K562 (cell line): ENCODE results near the gene STIM1. TPM values are rescaled to one million over a fixed set of nuclear protein-coding genes. Genes with fewer than 3 reads are reported as not detected.
A peak's percentile ranks its signal among the peaks of the same experiment; 100 is the strongest.

Experiments used
- ADNP ChIP-seq: fragments of 200-800 bp; sonication (Bioruptor generic); IDR thresholded peaks from 2 replicates; pipeline ENCODE4 v1.6.1; 2016; ENCODE audit warnings: missing genetic modification characterization, missing compliant biosample characterization
- CBFA2T3 ChIP-seq: fragments of 450-650 bp; IDR thresholded peaks from 2 replicates; pipeline ENCODE4 v1.6.1; 2017
- ELF1 ChIP-seq: fragments of 200-800 bp; sonication (Bioruptor generic); IDR thresholded peaks from 2 replicates; pipeline ENCODE4 v1.6.1; 2016; ENCODE audit warnings: missing genetic modification characterization, missing compliant biosample characterization
- FOXA1 ChIP-seq: fragments of 450-650 bp; IDR thresholded peaks from 2 replicates; pipeline ENCODE4 v1.6.1; 2016; ENCODE audit warnings: mild to moderate bottlenecking, borderline replicate concordance
- FOXA3 ChIP-seq, 2 experiments: fragments of 450-650 bp in 1 of 2; sonication (generic) in 1 of 2; formaldehyde crosslinking; IDR thresholded peaks in 1 of 2; conservative IDR thresholded peaks in 1 of 2; 2 replicates each; pipeline versions ENCODE4 v1.4.0 to v1.8.0; 2020 to 2022; ENCODE audit warnings: mild to moderate bottlenecking in 2 of 2, missing genetic modification reagents in 1 of 2
- JUN ChIP-seq, 2 experiments: sonication (generic) in 1 of 2; formaldehyde crosslinking in 1 of 2; IDR thresholded peaks; 2 replicates each; pipeline versions ENCODE4 v1.6.1 to v1.8.0; 2012 to 2022; ENCODE audit warnings: borderline replicate concordance in 2 of 2, mild to moderate bottlenecking in 2 of 2, improper control_type of control experiment in 1 of 2, low read depth in 1 of 2, low read length in 1 of 2, missing genetic modification reagents in 1 of 2
- KDM1A ChIP-seq, 2 experiments: fragments of 450-650 bp; IDR thresholded peaks; 2 replicates each; pipeline ENCODE4 v1.6.1; 2016; ENCODE audit warnings: mild to moderate bottlenecking in 2 of 2
- NFE2 ChIP-seq: IDR thresholded peaks from 2 replicates; pipeline ENCODE4 v1.6.1; 2014; ENCODE audit warnings: antibody characterized with exemption, low read depth
- PHB ChIP-seq: fragments of 250-450 bp; sonication (Bioruptor Pico); IDR thresholded peaks from 2 replicates; pipeline ENCODE4 v1.5.0; 2021
- POLR3A ChIP-seq: IDR thresholded peaks from 2 replicates; pipeline ENCODE4 v1.6.1; 2011; ENCODE audit warnings: borderline replicate concordance, mild to moderate bottlenecking, moderate library complexity; ENCODE audit not compliant: insufficient read length, insufficient read depth; ENCODE audit errors: extremely low read depth
- RBM25 ChIP-seq: fragments of 200-400 bp; formaldehyde crosslinking; IDR thresholded peaks from 2 replicates; pipeline ENCODE4 v1.6.1; 2018; ENCODE audit warnings: low read length, low read depth, moderate library complexity; ENCODE audit not compliant: severe bottlenecking
- SMAD1 ChIP-seq: fragments of 150-350 bp; IDR thresholded peaks from 2 replicates; pipeline ENCODE4 v1.6.1; 2014; ENCODE audit warnings: low read length, low read depth; ENCODE audit not compliant: partially characterized antibody
- SMC3 ChIP-seq: conservative IDR thresholded peaks from 2 replicates; pipeline ENCODE4 v1.6.1; 2011; ENCODE audit warnings: low read depth, low read length, improper control_type of control experiment; ENCODE audit not compliant: insufficient read depth
- STAT5A ChIP-seq: IDR thresholded peaks from 2 replicates; pipeline ENCODE4 v1.6.1; 2012; ENCODE audit warnings: low read length, inconsistent platforms, borderline replicate concordance
- ZKSCAN3 ChIP-seq: fragments of 250-450 bp; sonication (Bioruptor Pico); IDR thresholded peaks from 2 replicates; pipeline ENCODE4 v1.4.0; 2020
- ZNF696 ChIP-seq: fragments of 250-450 bp; sonication (Bioruptor Pico); conservative IDR thresholded peaks from 2 replicates; pipeline ENCODE4 v1.4.0; 2020; ENCODE audit warnings: mild to moderate bottlenecking, moderate library complexity
- ZNF717 ChIP-seq: fragments of 250-450 bp; sonication (Bioruptor Pico); IDR thresholded peaks from 2 replicates; pipeline ENCODE4 v1.5.0; 2021
- ZSCAN32 ChIP-seq: fragments of 450-650 bp; formaldehyde crosslinking; IDR thresholded peaks from 2 replicates; pipeline ENCODE4 v1.4.0; 2020; ENCODE audit warnings: mild to moderate bottlenecking, moderate library complexity
- polyA plus RNA-seq, 8 experiments: library from polyadenylated mRNA; depleted of rRNA in 4 of 8; stranded (reverse) in 5 of 8; unstranded in 3 of 8; fragments of >200 nt; fragmentation: Nextera tagmentation in 2 of 8; fragmentation: Illumina TruSeq in 1 of 8; extraction: Ambion mirVana in 2 of 8; extraction: Trizol in 1 of 8; gene quantifications; 2 replicates each; pipeline versions ENCODE4 v1.2.1 to v1.2.3, GENCODE V29; 2011 to 2014; ENCODE audit warnings: inconsistent platforms in 1 of 8, missing spikeins in 1 of 8
- total RNA-seq, 7 experiments: library from RNA; depleted of rRNA in 6 of 7; stranded (reverse); fragments of >200 nt in 6 of 7; fragmentation: Illumina TruSeq in 2 of 7; extraction: Trizol in 2 of 7; gene quantifications; 2 replicates each; pipeline versions ENCODE4 v1.2.1 to v1.2.3, GENCODE V29; 2011 to 2021; ENCODE audit warnings: low replicate concordance in 1 of 7
- TF ChIP-seq, protein P1 (sequence below), 2 experiments: fragments of 150-350 bp in 1 of 2; IDR thresholded peaks; 2 replicates each; pipeline ENCODE4 v1.6.1; 2012 to 2016; ENCODE audit warnings: low read depth in 2 of 2, low read length in 2 of 2, mild to moderate bottlenecking in 1 of 2, moderate library complexity in 1 of 2
- TF ChIP-seq, protein P2 (sequence below): IDR thresholded peaks from 2 replicates; pipeline ENCODE4 v1.6.1; 2011; ENCODE audit warnings: borderline replicate concordance, low read depth, mild to moderate bottlenecking, moderate library complexity, low read length; ENCODE audit not compliant: insufficient read depth, poor library complexity, severe bottlenecking
- TF ChIP-seq, protein P3 (sequence below): fragments of 450-650 bp; formaldehyde crosslinking; conservative IDR thresholded peaks from 2 replicates; pipeline ENCODE4 v1.4.0; 2022; ENCODE audit warnings: mild to moderate bottlenecking, missing genetic modification characterization
- TF ChIP-seq, protein P4 (sequence below): fragments of 250-450 bp; sonication (Bioruptor Pico); IDR thresholded peaks from 2 replicates; pipeline ENCODE4 v1.5.0; 2021

STIM1 gene
- total and polyA plus RNA-seq, 9 of the 15 experiments (the other 6 are each of a cell fraction or from before 2014, with no cell fraction given) = 7.7 to 50.5 (median 22.5) TPM

DNA sequence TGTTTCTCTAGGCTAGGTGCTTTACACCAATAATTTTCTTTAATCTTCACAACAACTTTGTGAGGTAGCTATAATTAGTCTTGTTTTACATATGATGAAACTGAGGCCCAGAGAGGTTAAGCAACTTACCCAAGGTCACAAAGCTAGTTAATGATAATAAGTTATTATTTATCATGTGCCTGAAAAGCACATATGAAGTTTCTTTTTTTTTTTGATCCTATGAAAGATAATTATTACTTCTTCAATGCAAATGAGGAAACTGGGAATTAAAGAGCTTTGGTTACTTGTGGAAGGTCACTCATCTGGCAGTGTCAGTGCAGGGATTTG, 22.8 kb downstream of the STIM1 start (continued):
- TF ChIP-seq, protein P1, sequence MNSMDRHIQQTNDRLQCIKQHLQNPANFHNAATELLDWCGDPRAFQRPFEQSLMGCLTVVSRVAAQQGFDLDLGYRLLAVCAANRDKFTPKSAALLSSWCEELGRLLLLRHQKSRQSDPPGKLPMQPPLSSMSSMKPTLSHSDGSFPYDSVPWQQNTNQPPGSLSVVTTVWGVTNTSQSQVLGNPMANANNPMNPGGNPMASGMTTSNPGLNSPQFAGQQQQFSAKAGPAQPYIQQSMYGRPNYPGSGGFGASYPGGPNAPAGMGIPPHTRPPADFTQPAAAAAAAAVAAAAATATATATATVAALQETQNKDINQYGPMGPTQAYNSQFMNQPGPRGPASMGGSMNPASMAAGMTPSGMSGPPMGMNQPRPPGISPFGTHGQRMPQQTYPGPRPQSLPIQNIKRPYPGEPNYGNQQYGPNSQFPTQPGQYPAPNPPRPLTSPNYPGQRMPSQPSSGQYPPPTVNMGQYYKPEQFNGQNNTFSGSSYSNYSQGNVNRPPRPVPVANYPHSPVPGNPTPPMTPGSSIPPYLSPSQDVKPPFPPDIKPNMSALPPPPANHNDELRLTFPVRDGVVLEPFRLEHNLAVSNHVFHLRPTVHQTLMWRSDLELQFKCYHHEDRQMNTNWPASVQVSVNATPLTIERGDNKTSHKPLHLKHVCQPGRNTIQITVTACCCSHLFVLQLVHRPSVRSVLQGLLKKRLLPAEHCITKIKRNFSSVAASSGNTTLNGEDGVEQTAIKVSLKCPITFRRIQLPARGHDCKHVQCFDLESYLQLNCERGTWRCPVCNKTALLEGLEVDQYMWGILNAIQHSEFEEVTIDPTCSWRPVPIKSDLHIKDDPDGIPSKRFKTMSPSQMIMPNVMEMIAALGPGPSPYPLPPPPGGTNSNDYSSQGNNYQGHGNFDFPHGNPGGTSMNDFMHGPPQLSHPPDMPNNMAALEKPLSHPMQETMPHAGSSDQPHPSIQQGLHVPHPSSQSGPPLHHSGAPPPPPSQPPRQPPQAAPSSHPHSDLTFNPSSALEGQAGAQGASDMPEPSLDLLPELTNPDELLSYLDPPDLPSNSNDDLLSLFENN (IDR thresholded peaks at IDR 0.05; ENCODE audit: low read depth in 2 of 2, low read length in 2 of 2) = no peak
- TF ChIP-seq SMAD1 = no peak
- TF ChIP-seq JUN (IDR thresholded peaks at IDR 0.05; ENCODE audit: borderline replicate concordance, low read depth, low read length) = no peak
- no peak for TF ChIP-seq JUN (CRISPR knock-in tag; IDR thresholded peaks at IDR 0.05; ENCODE audit: borderline replicate concordance)
- no peak for TF ChIP-seq ZNF696 (CRISPR knock-in tag)
- peak in 1 of 2 experiments; percentile 31; a peak in 2 of 4 replicates for TF ChIP-seq KDM1A (IDR thresholded peaks at IDR 0.05)
- no peak for TF ChIP-seq PHB (CRISPR knock-in tag)
- peak; percentile 98 for TF ChIP-seq RBM25
- TF ChIP-seq FOXA3 (CRISPR knock-in tag; conservative IDR thresholded peaks at IDR 0.05 in 1 of 2, IDR thresholded peaks at IDR 0.05 in 1 of 2) = no peak
- TF ChIP-seq, protein P2, sequence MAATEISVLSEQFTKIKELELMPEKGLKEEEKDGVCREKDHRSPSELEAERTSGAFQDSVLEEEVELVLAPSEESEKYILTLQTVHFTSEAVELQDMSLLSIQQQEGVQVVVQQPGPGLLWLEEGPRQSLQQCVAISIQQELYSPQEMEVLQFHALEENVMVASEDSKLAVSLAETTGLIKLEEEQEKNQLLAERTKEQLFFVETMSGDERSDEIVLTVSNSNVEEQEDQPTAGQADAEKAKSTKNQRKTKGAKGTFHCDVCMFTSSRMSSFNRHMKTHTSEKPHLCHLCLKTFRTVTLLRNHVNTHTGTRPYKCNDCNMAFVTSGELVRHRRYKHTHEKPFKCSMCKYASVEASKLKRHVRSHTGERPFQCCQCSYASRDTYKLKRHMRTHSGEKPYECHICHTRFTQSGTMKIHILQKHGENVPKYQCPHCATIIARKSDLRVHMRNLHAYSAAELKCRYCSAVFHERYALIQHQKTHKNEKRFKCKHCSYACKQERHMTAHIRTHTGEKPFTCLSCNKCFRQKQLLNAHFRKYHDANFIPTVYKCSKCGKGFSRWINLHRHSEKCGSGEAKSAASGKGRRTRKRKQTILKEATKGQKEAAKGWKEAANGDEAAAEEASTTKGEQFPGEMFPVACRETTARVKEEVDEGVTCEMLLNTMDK = no peak
- no peak for TF ChIP-seq STAT5A
- TF ChIP-seq ADNP = peak; percentile 53; the same call in 1 of the 2 replicates
- no peak for TF ChIP-seq ZKSCAN3 (CRISPR knock-in tag)
- no peak for TF ChIP-seq NFE2
- no peak for TF ChIP-seq FOXA1
- TF ChIP-seq, protein P3, sequence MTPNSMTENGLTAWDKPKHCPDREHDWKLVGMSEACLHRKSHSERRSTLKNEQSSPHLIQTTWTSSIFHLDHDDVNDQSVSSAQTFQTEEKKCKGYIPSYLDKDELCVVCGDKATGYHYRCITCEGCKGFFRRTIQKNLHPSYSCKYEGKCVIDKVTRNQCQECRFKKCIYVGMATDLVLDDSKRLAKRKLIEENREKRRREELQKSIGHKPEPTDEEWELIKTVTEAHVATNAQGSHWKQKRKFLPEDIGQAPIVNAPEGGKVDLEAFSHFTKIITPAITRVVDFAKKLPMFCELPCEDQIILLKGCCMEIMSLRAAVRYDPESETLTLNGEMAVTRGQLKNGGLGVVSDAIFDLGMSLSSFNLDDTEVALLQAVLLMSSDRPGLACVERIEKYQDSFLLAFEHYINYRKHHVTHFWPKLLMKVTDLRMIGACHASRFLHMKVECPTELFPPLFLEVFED = no peak
- no peak for TF ChIP-seq POLR3A
- TF ChIP-seq CBFA2T3 = no peak
- TF ChIP-seq, protein P4, sequence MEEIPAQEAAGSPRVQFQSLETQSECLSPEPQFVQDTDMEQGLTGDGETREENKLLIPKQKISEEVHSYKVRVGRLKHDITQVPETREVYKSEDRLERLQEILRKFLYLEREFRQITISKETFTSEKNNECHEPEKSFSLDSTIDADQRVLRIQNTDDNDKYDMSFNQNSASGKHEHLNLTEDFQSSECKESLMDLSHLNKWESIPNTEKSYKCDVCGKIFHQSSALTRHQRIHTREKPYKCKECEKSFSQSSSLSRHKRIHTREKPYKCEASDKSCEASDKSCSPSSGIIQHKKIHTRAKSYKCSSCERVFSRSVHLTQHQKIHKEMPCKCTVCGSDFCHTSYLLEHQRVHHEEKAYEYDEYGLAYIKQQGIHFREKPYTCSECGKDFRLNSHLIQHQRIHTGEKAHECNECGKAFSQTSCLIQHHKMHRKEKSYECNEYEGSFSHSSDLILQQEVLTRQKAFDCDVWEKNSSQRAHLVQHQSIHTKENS (CRISPR knock-in tag) = no peak
- no peak for TF ChIP-seq ZSCAN32 (CRISPR knock-in tag)
- TF ChIP-seq ELF1 (tag) = no peak
- TF ChIP-seq SMC3 = no peak
- no peak for TF ChIP-seq ZNF717 (CRISPR knock-in tag)
